Uterus (tissue), 4 donors: ENCODE data around the gene TLE1. TPM values are rescaled to one million over a fixed set of nuclear protein-coding genes. Genes with fewer than 3 reads are reported as not detected.

ENCODE experiments used
- DNase-seq, 2 donors: peaks; one replicate each; pipeline ENCODE4 v3.0.0-alpha.2; 2019 to 2020
- H3K27ac ChIP-seq, 2 donors: fragments of 200-600 bp; sonication (generic); 1 replicate in 1 of 2; 2 replicates in 1 of 2; pipeline ENCODE4 v1.5.1; 2016 to 2018
- H3K27me3 ChIP-seq, 2 donors: fragments of 200-600 bp; sonication (generic); one replicate each; pipeline ENCODE4 v1.5.1; 2018 to 2019; ENCODE audit warnings: control low read depth in 1 of 2
- H3K36me3 ChIP-seq, 2 donors: fragments of 200-600 bp; sonication (generic); one replicate each; pipeline ENCODE4 v1.5.1; 2019; ENCODE audit warnings: control low read depth in 1 of 2
- H3K4me1 ChIP-seq, 2 donors: fragments of 200-600 bp; sonication (generic); one replicate each; pipeline ENCODE4 v1.5.1; 2018 to 2019; ENCODE audit warnings: control low read depth in 1 of 2
- H3K4me3 ChIP-seq, 2 donors: fragments of 200-600 bp; sonication (generic); 1 replicate in 1 of 2; 2 replicates in 1 of 2; pipeline ENCODE4 v1.5.1; 2018 to 2019; ENCODE audit warnings: mild to moderate bottlenecking in 1 of 2
- H3K9me3 ChIP-seq, 2 donors: fragments of 200-600 bp; sonication (generic); one replicate each; pipeline ENCODE4 v1.5.1; 2019; ENCODE audit warnings: control low read depth in 1 of 2
- CTCF ChIP-seq, 4 experiments: fragments of 200-600 bp in 2 of 4; fragments of 450-650 bp in 2 of 4; sonication (generic) in 2 of 4; IDR thresholded peaks; one replicate each; pipeline ENCODE4 v1.5.1; 2016 to 2019; ENCODE audit warnings: antibody characterized with exemption in 4 of 4, mild to moderate bottlenecking in 2 of 4, moderate library complexity in 1 of 4
- POLR2A ChIP-seq, 2 donors: fragments of 450-650 bp; IDR thresholded peaks; one replicate each; pipeline ENCODE4 v1.6.1; 2016; ENCODE audit warnings: antibody characterized with exemption in 2 of 2, mild to moderate bottlenecking in 1 of 2, moderate library complexity in 1 of 2
- intact Hi-C: fragments of 100-400 bp; cut with DNase I; formaldehyde crosslinking; loops from one replicate; pipeline ENCODE4 v1.15.1; 2023; ENCODE audit warnings: low total_unique reads
- total RNA-seq, 4 donors: library from RNA; depleted of rRNA in 3 of 4; stranded (reverse); fragments of >200 nt in 3 of 4; gene quantifications; one replicate each; pipeline versions ENCODE4 v1.1.0 to v1.2.4, GENCODE V29; 2014 to 2023
- donor health status: DM: yes; HTN: yes; CAD: no.

The TLE1 gene
- total RNA-seq, 4 donors from 2014 or later: 31.0 to 124 (median 62.6) TPM

- Histone ChIP-seq H3K4me3 (no peak overlapping the region), H3K27ac (no peak overlapping the region), H3K9me3 (no peaks in the 10 kb centered on the region), H3K4me1 (peaks cover 5 to 7% of the 10 kb centered on the region in 2 donors), H3K27me3 (no peaks in the 10 kb centered on the region), H3K36me3 (no peaks in the 10 kb centered on the region)
- TF ChIP-seq CTCF (IDR thresholded peaks at IDR 0.05) (no peak), POLR2A (IDR thresholded peaks at IDR 0.05) (no peak)
- intact Hi-C loops: no loop called here
- DNase-seq: no peak
Measured at GRCh38 chr9:81653240-81653639, 36.1 kb downstream of the TLE1 start.

- no peaks in the 10 kb centered on the region for H3K36me3 ChIP-seq
- no peaks in the 10 kb centered on the region for H3K9me3 ChIP-seq
- no peak overlapping the region for H3K27ac ChIP-seq
- intact Hi-C loops: no loop called here
- H3K4me3 ChIP-seq: no peak overlapping the region
- DNase-seq: no peak
- TF ChIP-seq POLR2A (IDR thresholded peaks at IDR 0.05) (no peak), CTCF (IDR thresholded peaks at IDR 0.05) (no peak)
- no peaks in the 10 kb centered on the region for H3K27me3 ChIP-seq
- peaks cover 3% of the 10 kb centered on the region in 2 donors for H3K4me1 ChIP-seq
Measured at GRCh38 chr9:81652058-81652687, 37.2 kb downstream of the TLE1 start.

- intact Hi-C loops: no loop called here
- H3K36me3 ChIP-seq: no peaks in the 10 kb centered on the region
- DNase-seq: no peak
- H3K4me3 ChIP-seq: no peak overlapping the region
- H3K4me1 ChIP-seq: no peaks in the 10 kb centered on the region
- no peaks in the 10 kb centered on the region for H3K9me3 ChIP-seq
- no peak overlapping the region for H3K27ac ChIP-seq
- H3K27me3 ChIP-seq: no peaks in the 10 kb centered on the region
- no peak for TF ChIP-seq CTCF (IDR thresholded peaks at IDR 0.05)
- TF ChIP-seq POLR2A (IDR thresholded peaks at IDR 0.05): no peak
Measured at GRCh38 chr9:81650586-81651515, 38.5 kb downstream of the TLE1 start.

- DNase-seq: no peak
- Histone ChIP-seq H3K4me1 (no peaks in the 10 kb centered on the region), H3K27me3 (no peaks in the 10 kb centered on the region), H3K4me3 (no peak overlapping the region), H3K36me3 (no peaks in the 10 kb centered on the region), H3K27ac (no peak overlapping the region), H3K9me3 (no peaks in the 10 kb centered on the region)
- no peak for TF ChIP-seq POLR2A (IDR thresholded peaks at IDR 0.05)
- TF ChIP-seq CTCF (IDR thresholded peaks at IDR 0.05): no peak
- intact Hi-C loops: no loop called here
Measured at GRCh38 chr9:81649475-81650240, 39.7 kb downstream of the TLE1 start.
